Measurements from ENCODE around the gene PPT1. TPM values are rescaled to one million over a fixed set of nuclear protein-coding genes. Genes with fewer than 3 reads are reported as not detected.

PPT1 gene
- polyA plus RNA-seq, 2 of the 4 experiments (the other 2 are of a cell fraction): 40.2 to 56.7 TPM

DNA sequence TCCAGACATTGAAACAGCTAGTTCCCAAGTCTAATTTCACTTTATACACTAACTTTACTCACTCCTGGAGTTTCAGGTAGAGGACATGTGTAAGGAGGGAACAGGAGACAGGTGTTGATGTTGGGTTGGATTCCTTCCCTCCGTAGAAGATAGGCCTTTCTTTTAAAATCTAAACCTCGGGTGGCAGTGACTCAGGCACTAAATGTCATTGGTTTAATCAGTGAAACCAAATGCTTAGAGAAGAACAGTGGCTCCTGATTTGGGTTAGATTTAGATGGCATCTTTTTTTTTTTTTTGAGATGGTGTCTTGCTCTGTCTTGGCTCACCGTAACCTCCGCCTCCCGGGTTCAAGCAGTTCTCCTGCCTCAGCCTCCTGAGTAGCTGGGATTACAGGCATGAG, 49.3 kb downstream of the PPT1 start:
- 92% methylated on average over 5 of the region's 5 CpGs for WGBS (ENCODE audit: missing lambda C conversion rate)

DNA sequence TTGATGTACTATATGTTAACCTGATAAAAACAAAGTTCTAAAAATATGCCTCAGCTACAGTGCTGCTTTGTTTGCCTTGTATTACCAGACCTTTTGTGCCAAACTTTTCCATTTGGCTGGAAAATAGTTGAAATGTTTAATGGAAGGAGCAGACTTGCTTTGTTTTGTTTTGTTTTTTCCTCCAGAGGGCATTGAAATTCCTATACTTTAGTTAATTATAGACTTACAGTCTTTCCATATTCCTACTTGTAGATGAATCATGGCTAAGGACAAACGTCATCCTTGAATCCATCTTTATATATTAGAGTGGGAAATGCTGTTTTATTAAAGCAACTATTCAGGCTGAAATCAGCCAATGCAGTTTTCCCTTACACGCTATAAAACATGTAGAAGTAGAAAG, 49.8 kb downstream of the PPT1 start:
- FAIRE-seq (no peak), DNase-seq (ENCODE audit: low read depth in 1 of 2, low spot score in 1 of 2) (no peak), ATAC-seq (no peak)
- CTCF ChIA-PET: no interaction called here
- POLR2A ChIA-PET: no interaction called here
- Histone ChIP-seq H3K9me3 (no peaks in the 10 kb centered on the region), H3K4me2 (no peak overlapping the region), H3K27ac (no peak overlapping the region), H3K4me1 (peaks cover 23% of the 10 kb centered on the region), H3K4me3 (no peak overlapping the region)
- WGBS (ENCODE audit: missing lambda C conversion rate): 61% methylated on average over 2 of the region's 2 CpGs
- TF ChIP-seq RCOR1 (IDR thresholded peaks at IDR 0.05; ENCODE audit: low read depth, low read length) (no peak), FOSB (CRISPR knock-in tag; IDR thresholded peaks at IDR 0.05) (no peak), JUNB (IDR thresholded peaks at IDR 0.05) (no peak), RAD21 (conservative IDR thresholded peaks at IDR 0.05 in 1 of 2, IDR thresholded peaks at IDR 0.05 in 1 of 2) (no peak), SREBF2 (IDR thresholded peaks at IDR 0.05) (no peak), ZC3H11A (IDR thresholded peaks at IDR 0.05) (no peak), RNF2 (IDR thresholded peaks at IDR 0.05; ENCODE audit: borderline replicate concordance, low read depth) (no peak), CHD2 (IDR thresholded peaks at IDR 0.05; ENCODE audit: low read length, partially characterized antibody) (no peak), RFX5 (IDR thresholded peaks at IDR 0.05) (no peak)
- TF ChIP-seq, protein P1, sequence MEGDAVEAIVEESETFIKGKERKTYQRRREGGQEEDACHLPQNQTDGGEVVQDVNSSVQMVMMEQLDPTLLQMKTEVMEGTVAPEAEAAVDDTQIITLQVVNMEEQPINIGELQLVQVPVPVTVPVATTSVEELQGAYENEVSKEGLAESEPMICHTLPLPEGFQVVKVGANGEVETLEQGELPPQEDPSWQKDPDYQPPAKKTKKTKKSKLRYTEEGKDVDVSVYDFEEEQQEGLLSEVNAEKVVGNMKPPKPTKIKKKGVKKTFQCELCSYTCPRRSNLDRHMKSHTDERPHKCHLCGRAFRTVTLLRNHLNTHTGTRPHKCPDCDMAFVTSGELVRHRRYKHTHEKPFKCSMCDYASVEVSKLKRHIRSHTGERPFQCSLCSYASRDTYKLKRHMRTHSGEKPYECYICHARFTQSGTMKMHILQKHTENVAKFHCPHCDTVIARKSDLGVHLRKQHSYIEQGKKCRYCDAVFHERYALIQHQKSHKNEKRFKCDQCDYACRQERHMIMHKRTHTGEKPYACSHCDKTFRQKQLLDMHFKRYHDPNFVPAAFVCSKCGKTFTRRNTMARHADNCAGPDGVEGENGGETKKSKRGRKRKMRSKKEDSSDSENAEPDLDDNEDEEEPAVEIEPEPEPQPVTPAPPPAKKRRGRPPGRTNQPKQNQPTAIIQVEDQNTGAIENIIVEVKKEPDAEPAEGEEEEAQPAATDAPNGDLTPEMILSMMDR (IDR thresholded peaks at IDR 0.05): no peak

More for the DNA sequence above, 49.3 kb downstream of the PPT1 start:
- TF ChIP-seq HEYL (CRISPR knock-in tag; IDR thresholded peaks at IDR 0.05): no peak
- no peak for TF ChIP-seq HOXA7 (CRISPR knock-in tag; IDR thresholded peaks at IDR 0.05)
- TF ChIP-seq, protein P2, sequence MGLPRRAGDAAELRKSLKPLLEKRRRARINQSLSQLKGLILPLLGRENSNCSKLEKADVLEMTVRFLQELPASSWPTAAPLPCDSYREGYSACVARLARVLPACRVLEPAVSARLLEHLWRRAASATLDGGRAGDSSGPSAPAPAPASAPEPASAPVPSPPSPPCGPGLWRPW (IDR thresholded peaks at IDR 0.05): no peak
- TF ChIP-seq MYC (IDR thresholded peaks at IDR 0.05; ENCODE audit: borderline replicate concordance, low read length): no peak
- TF ChIP-seq RFX5 (IDR thresholded peaks at IDR 0.05): no peak
- TF ChIP-seq FOXS1 (CRISPR knock-in tag; IDR thresholded peaks at IDR 0.05): no peak
- no peak for TF ChIP-seq RNF2 (IDR thresholded peaks at IDR 0.05; ENCODE audit: borderline replicate concordance, low read depth)
- no peak for TF ChIP-seq ZFP36 (IDR thresholded peaks at IDR 0.05; ENCODE audit: borderline replicate concordance, partially characterized antibody)
- TF ChIP-seq SREBF2 (IDR thresholded peaks at IDR 0.05): no peak
- TF ChIP-seq ESRRA (IDR thresholded peaks at IDR 0.05; ENCODE audit: borderline replicate concordance, low read length): no peak
- TF ChIP-seq, protein P1 (IDR thresholded peaks at IDR 0.05): no peak
- TF ChIP-seq JUN (IDR thresholded peaks at IDR 0.05): no peak
- TF ChIP-seq ZSCAN20 (CRISPR knock-in tag; IDR thresholded peaks at IDR 0.05): no peak
- TF ChIP-seq RCOR1 (IDR thresholded peaks at IDR 0.05; ENCODE audit: low read depth, low read length): no peak
- no peak for TF ChIP-seq KDM1A (IDR thresholded peaks at IDR 0.05; ENCODE audit: low read depth)
- TF ChIP-seq HOXB13 (CRISPR knock-in tag; IDR thresholded peaks at IDR 0.05; ENCODE audit: low read depth): no peak
- no peak for TF ChIP-seq NR3C1 (IDR thresholded peaks at IDR 0.05)
- TF ChIP-seq FOSB (CRISPR knock-in tag; IDR thresholded peaks at IDR 0.05): no peak
- TF ChIP-seq GATA3 (IDR thresholded peaks at IDR 0.05; ENCODE audit: borderline replicate concordance): no peak
- CTCF ChIA-PET: no interaction called here
- Histone ChIP-seq H3K4me1 (peaks cover 18% of the 10 kb centered on the region; the same call in 2 of the 3 replicates), H3K27ac (no peak overlapping the region), H3K4me2 (no peak overlapping the region), H3K9me3 (no peaks in the 10 kb centered on the region), H3K4me3 (no peak overlapping the region)
- ATAC-seq: no peak
- no peak for FAIRE-seq
- POLR2A ChIA-PET: no interaction called here
- DNase-seq (ENCODE audit: low read depth in 1 of 2, low spot score in 1 of 2): no peak

Measured in A549 (cell line).